Measurements from ENCODE around the gene LDB2. TPM values are rescaled to one million over a fixed set of nuclear protein-coding genes. Genes with fewer than 3 reads are reported as not detected.

The LDB2 gene
- total RNA-seq, 1 donor, result 18.8 TPM

- H3K9me3 ChIP-seq (ENCODE audit: low read depth, low read length), result no peaks in the 10 kb centered on the region
- H3K4me3 ChIP-seq (ENCODE audit: insufficient read depth, low read length), result no peak overlapping the region
- H3K4me1 ChIP-seq (ENCODE audit: insufficient read depth, low read length), result peaks cover 36% of the 10 kb centered on the region
- no peak for TF ChIP-seq CTCF (IDR thresholded peaks at IDR 0.05; ENCODE audit: extremely low read depth, low read depth, low read length)
- H3K4me2 ChIP-seq (ENCODE audit: insufficient read depth, low read length), result no peak overlapping the region
- no peaks in the 10 kb centered on the region for H3K27me3 ChIP-seq (ENCODE audit: insufficient read depth, low read length)
- DNase-seq (ENCODE audit: insufficient read length, low spot score, missing footprints), result no peak
- H3K27ac ChIP-seq (ENCODE audit: low read depth, low read length), result no peak overlapping the region
- no peak overlapping the region for H2AFZ ChIP-seq (ENCODE audit: low read length)
- no peaks in the 10 kb centered on the region for H4K20me1 ChIP-seq (ENCODE audit: insufficient read depth, low read length)
- no peaks in the 10 kb centered on the region for H3K36me3 ChIP-seq (ENCODE audit: insufficient read depth, low read length)
- no peaks in the 10 kb centered on the region for H3K79me2 ChIP-seq (ENCODE audit: insufficient read depth, low read length)
These were observed 130.6 kb downstream of the LDB2 start for GRCh38 chr4:16767861-16768260.

- no peaks in the 10 kb centered on the region for H3K9me3 ChIP-seq (ENCODE audit: low read depth, low read length)
- no peak overlapping the region for H3K4me3 ChIP-seq (ENCODE audit: insufficient read depth, low read length)
- no peaks in the 10 kb centered on the region for H3K27me3 ChIP-seq (ENCODE audit: insufficient read depth, low read length)
- DNase-seq (ENCODE audit: insufficient read length, low spot score, missing footprints), result no peak
- no peak overlapping the region for H3K27ac ChIP-seq (ENCODE audit: low read depth, low read length)
- H3K36me3 ChIP-seq (ENCODE audit: insufficient read depth, low read length), result no peaks in the 10 kb centered on the region
- TF ChIP-seq CTCF (IDR thresholded peaks at IDR 0.05; ENCODE audit: extremely low read depth, low read depth, low read length), result no peak
- no peak overlapping the region for H3K4me2 ChIP-seq (ENCODE audit: insufficient read depth, low read length)
- H3K79me2 ChIP-seq (ENCODE audit: insufficient read depth, low read length), result no peaks in the 10 kb centered on the region
- peaks cover 35% of the 10 kb centered on the region for H3K4me1 ChIP-seq (ENCODE audit: insufficient read depth, low read length)
- no peak overlapping the region for H2AFZ ChIP-seq (ENCODE audit: low read length)
- no peaks in the 10 kb centered on the region for H4K20me1 ChIP-seq (ENCODE audit: insufficient read depth, low read length)
These were observed 131.2 kb downstream of the LDB2 start for GRCh38 chr4:16767251-16767650.

- Histone ChIP-seq H3K4me1 (ENCODE audit: insufficient read depth, low read length) (peaks cover 35% of the 10 kb centered on the region), H3K36me3 (ENCODE audit: insufficient read depth, low read length) (no peaks in the 10 kb centered on the region), H2AFZ (ENCODE audit: low read length) (no peak overlapping the region), H4K20me1 (ENCODE audit: insufficient read depth, low read length) (no peaks in the 10 kb centered on the region), H3K9me3 (ENCODE audit: low read depth, low read length) (no peaks in the 10 kb centered on the region), H3K4me3 (ENCODE audit: insufficient read depth, low read length) (no peak overlapping the region), H3K79me2 (ENCODE audit: insufficient read depth, low read length) (no peaks in the 10 kb centered on the region), H3K27ac (ENCODE audit: low read depth, low read length) (no peak overlapping the region), H3K27me3 (ENCODE audit: insufficient read depth, low read length) (no peaks in the 10 kb centered on the region), H3K4me2 (ENCODE audit: insufficient read depth, low read length) (no peak overlapping the region)
- DNase-seq (ENCODE audit: insufficient read length, low spot score, missing footprints), result no peak
- no peak for TF ChIP-seq CTCF (IDR thresholded peaks at IDR 0.05; ENCODE audit: extremely low read depth, low read depth, low read length)
These were observed 132.9 kb downstream of the LDB2 start for GRCh38 chr4:16765546-16765945.

- TF ChIP-seq CTCF (IDR thresholded peaks at IDR 0.05; ENCODE audit: extremely low read depth, low read depth, low read length), result peak; percentile 40
- no peak overlapping the region for H3K4me3 ChIP-seq (ENCODE audit: insufficient read depth, low read length)
- no peaks in the 10 kb centered on the region for H4K20me1 ChIP-seq (ENCODE audit: insufficient read depth, low read length)
- no peak overlapping the region for H3K4me2 ChIP-seq (ENCODE audit: insufficient read depth, low read length)
- H3K27me3 ChIP-seq (ENCODE audit: insufficient read depth, low read length), result no peaks in the 10 kb centered on the region
- H2AFZ ChIP-seq (ENCODE audit: low read length), result no peak overlapping the region
- H3K27ac ChIP-seq (ENCODE audit: low read depth, low read length), result no peak overlapping the region
- no peaks in the 10 kb centered on the region for H3K9me3 ChIP-seq (ENCODE audit: low read depth, low read length)
- no peaks in the 10 kb centered on the region for H3K36me3 ChIP-seq (ENCODE audit: insufficient read depth, low read length)
- DNase-seq (ENCODE audit: insufficient read length, low spot score, missing footprints), result no peak
- H3K4me1 ChIP-seq (ENCODE audit: insufficient read depth, low read length), result peaks cover 35% of the 10 kb centered on the region
- no peaks in the 10 kb centered on the region for H3K79me2 ChIP-seq (ENCODE audit: insufficient read depth, low read length)
These were observed 133.8 kb downstream of the LDB2 start for GRCh38 chr4:16764622-16765021.

Data from osteoblast (primary cell).